HG03457 (cell line): Measurements from ENCODE around the gene LIN28B.
"Not testable (repeated sequence)": the region's sequence is repeated elsewhere in the genome, so short reads cannot be mapped to it uniquely, and the experiment has no call there.

Experiments
- ATAC-seq: cut with Tn5 transposase; IDR thresholded peaks from one replicate; pipeline ENCODE4 v1.9.1; 2021; ENCODE audit warnings: moderate number of reproducible peaks; ENCODE audit not compliant: unreplicated experiment

Gene LIN28B

DNA sequence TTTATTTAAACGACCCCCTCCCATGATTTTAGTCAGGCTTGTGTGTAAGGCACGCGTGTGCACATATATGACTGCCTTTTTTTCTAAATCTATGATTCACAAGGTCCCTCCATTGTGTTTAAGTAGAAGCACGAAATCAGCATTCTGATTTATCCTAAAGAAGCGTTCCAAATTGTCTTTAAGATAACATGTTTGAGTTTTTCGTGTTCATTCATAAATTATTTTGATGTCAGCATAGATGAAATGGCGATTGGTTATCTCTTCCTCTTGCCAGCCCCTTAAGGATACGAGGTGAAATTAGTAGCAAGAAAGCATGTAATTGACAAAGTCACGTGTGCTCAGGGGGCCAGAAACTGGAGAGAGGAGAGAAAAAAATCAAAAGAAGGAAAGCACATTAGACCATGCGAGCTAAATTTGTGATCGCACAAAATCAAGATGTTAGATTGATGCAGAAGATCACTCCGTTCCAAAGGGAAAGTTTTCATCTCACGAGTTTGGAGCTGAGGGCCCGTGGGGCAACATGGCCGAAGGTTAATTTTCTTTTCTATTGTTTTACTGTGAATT is at the start of gene LIN28B:
Gene LIN28B, plus strand, starts transcription at position 377 of the 564 bp plus-strand sequence. Its CDS starts 144 bp downstream, at position 521.
- no peak for ATAC-seq

DNA sequence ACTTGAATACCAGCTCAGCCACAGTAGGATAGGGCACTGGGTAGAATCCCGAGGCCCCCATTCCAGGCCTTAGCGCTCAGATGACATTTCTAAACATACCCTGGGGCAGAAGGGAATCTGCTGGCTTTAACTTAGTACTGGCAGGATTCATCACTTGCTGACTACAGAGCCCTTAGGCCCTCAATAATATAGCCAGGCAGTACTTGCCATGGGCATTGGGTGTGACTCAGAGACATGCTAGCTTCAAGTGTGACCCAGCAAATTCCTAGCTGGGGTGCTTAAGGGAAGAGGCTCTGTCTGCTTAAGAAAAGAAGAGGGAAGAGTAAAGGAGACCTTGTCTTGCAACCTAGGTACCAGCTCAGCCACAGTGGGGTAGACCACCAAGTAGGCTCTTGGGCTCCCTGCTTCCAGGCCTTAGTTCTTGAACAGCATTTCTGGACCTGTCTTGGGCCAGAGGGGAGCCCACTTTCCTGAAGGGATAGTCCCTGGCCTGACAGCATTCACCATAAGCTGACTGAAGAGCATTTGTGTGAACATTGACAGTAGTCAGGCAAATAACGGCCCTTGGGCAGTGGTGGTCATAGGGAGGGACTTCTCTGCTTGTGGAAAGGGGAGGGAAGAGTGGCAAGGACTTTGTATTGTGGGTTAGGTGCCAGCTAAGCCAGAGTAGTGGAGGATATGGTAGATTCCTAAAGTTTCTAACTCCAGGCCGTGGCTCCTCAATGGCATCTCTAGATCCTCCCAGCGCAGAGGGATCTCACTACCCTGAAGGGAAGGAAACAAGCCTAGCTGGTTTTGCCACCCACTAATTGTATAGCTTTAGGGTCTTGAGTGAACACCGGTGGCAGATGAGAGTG is 48.6 kb upstream of the LIN28B start:
- no peak for ATAC-seq

DNA sequence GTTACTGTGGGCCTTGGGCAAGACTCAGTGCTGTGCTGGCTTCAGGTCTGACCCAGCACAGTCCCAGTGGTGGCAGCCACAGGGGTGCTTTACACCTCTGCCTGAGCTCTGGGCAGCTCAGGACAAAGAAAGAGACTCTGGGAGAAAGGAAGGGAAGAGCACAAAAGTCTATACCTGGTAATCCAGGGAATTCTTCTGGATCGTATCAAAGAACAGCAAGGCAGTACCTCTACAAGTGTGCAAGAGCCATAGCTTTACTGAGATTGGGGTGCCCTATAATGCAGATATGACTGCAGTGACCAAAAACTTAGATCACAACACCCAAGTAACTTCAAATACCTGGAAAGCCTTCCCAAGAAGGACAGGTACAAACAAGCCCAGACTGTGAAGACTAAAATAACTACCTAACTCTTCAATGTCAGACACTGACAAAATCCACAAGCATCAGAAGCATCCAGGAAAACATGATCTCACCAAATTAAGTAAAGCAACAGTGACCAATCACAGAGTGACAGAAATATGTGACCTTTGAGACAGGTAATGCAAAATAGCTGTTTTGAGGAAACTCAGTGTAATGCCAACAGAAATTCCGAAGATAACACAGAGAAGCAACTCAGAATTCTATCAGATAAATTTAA is 47.9 kb upstream of the LIN28B start:
- no peak for ATAC-seq

DNA sequence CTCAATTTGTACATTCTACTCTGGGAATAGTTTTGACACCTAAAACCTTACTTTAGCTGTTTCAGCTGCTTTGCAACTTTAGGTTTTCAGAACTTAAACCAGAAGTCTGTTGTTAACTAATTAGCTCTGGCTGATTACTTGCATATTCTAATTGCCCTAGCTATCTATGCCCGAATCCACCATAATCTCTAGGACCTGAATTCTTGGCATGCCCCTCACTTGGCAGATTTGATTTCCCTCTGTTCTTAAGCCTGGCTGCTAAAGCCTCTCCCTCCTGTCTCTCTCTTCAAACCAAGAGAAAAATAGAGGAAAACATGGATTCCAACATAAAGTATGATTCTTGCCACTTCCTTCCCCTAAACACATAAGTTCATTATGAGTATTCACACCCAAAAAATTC is 35.0 kb upstream of the LIN28B start:
- no peak for ATAC-seq

DNA sequence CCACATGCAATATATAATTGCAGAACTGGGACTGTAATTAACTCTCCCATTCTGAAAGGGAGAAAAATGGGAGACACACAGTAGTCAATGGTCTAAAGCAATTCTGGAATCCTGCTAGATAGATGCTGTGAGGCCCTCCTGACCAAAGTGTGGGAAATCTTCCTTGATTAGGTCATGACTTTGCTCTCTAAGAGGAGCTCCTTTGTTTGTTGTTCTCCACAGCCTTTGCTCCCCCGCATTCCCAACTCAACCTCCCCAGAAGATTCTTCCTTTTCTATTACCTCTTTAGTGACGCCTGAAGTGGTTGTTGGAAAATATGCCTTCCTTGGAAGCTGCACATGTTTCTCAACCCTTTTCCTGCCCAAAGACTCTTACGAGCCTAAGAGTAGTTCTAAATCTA is 28.8 kb upstream of the LIN28B start:
- ATAC-seq = no peak

- no peak for ATAC-seq
Measured at GRCh38 chr6:104929353-104929752, 27.6 kb upstream of the LIN28B start.

GRCh38 chr6:104930939-104931338 is 26.0 kb upstream of the LIN28B start:
- ATAC-seq = no peak

GRCh38 chr6:104936766-104937535 is 20.0 kb upstream of the LIN28B start:
- no peak for ATAC-seq

DNA sequence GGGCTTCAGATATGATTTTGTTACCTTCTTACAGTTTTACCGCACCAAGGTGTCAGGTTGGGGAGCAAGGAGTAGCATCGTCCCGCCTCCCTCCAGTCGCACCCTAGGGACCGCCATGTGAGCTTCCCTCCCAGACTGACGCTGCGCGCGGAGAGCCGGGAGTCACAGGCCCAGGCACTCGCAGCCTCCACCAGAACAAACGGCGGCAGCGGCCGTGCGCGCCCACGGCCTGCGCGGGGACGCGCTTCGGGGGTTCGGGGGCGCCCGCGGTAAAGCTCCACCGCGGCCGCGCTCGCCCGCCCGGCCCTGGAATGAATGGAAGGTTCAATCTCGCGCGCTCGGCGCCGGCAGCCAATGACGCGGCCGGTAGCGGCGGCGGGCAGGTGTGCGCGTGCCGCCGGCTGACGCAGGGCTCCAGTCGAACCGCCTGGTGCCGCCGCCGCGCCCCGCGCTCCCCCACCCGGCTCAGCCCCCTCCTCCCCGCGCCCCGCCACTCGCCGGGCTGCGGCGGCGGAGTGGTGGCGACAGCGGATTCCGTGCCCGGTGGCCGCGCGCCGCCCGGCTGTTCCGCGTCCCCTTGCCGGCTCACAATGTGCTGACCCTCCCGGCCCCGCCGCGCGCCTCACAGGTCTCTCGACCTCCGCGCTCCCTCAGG is 16.5 kb upstream of the LIN28B start:
- no peak for ATAC-seq

DNA sequence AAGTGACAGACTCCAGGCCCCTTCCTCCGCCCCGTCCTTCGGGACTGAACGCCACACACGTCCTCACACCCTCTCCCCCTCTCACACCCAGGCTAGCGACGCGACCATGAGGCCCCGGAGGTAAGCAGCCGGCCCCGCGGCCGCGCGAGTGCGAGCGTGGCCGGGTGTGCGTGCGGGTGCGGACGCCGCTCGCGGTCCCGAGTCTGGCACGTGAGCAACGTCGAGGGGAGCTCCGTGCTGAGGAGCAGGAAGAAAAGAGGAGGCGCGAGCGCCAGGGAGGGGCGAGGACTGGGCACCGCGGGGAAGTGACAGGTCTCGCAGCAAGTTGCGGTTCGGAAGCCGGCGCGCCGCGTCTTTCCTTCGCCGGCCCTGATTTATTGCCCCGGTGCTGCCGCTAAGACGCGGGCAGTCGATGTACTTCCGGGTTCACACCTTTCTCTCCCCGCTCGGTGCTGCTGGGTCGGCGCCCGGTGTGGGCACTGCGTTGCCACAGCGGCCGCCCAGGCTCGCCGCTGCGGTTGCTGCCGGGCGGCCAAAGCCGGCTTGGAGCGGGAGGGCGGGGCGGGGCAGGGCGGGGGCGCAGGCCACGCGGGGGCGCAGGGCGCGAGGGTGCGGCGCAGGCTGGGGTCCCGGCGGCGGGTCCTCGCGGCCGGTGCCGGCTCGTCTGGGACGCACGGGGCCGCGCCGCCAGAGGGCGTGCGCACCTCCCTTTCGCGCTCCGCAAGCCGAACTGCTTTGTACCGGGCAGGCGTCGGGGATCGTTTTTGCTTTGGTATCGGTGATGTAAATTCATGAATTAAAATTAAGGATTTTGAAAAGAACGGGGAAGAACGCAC is 15.8 kb upstream of the LIN28B start:
- no peak for ATAC-seq

DNA sequence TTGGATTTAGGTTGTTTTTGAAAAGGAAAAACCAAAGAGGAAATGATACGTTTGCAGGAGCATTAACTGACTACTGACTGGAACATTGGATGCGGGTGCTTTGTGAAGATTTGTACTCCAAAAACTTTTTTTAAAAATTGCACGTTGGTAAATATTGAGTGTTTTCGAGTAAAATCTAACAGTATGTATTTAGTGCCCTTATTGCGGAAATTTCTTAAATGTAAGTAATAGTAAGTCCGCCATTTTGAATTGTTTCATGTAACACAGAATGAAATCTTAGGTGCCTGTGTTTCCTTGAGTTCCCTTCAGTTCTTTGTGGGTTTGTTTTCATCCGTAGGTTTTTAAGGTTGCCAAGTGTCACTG is 15.2 kb upstream of the LIN28B start:
- ATAC-seq = no peak

- no peak for ATAC-seq
Measured at GRCh38 chr6:104943781-104944180, 13.1 kb upstream of the LIN28B start.

DNA sequence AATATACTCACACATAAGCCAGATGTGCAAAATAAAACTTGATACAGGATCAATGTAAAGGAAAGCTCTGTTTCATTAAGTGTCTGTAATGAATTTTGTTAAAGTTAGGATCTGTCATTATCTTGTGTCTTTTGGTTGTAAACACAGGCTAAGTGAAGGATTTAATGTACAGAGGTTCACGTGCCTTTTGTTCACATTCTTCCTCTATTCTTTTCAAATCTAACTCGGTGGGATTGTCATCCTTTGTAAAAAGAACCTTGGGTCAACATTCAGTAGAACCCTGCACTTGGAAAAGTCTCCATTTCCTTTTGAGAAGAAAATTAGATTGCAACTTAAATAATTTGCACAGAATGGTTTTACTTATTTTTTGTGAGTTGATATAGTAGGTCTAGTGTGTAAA is 7.7 kb upstream of the LIN28B start:
- no peak for ATAC-seq

GRCh38 chr6:104951677-104952076 is 5.2 kb upstream of the LIN28B start:
- ATAC-seq = no peak

GRCh38 chr6:104952911-104953399 is 4.0 kb upstream of the LIN28B start:
- no peak for ATAC-seq

GRCh38 chr6:104953400-104954189 is 3.3 kb upstream of the LIN28B start:
- not testable (repeated sequence) for ATAC-seq

GRCh38 chr6:104954190-104954797 is 2.6 kb upstream of the LIN28B start:
- no peak for ATAC-seq

DNA sequence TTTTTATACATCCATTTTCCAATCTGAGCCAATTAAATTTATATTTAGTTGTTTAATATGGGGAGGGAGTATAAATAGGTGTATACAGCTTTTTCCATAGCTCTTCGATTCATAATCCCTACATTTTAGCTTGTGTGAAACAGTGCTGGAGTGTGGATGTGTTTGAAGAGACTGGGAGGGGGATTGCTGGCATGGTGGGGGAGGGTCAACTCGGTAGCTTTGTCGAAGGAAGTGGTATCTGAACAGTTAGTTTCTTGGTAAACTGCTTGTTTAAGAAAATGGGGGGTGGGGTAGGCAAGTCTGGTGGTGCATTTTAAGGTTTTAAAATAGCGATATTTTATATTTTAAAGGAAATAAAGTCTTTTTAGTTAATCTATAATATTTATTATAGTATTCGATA is 1.4 kb upstream of the LIN28B start:
- no peak for ATAC-seq
